Measurements from ENCODE around the gene CA12. TPM values are rescaled to one million over a fixed set of nuclear protein-coding genes. Genes with fewer than 3 reads are reported as not detected.

The CA12 gene
- total and polyA plus RNA-seq, 4 donors = 0.07 to 5.1 (median 1.5) TPM

GRCh38 chr15:63374686-63375520, 6.7 kb downstream of the CA12 start:
- no peaks in the 10 kb centered on the region for H3K4me1 ChIP-seq (ENCODE audit: control insufficient read depth in 4 of 4, insufficient read depth in 4 of 4, low read length in 3 of 4)
- DNase-seq (ENCODE audit: low spot score) = no peak
- H3K4me3 ChIP-seq (ENCODE audit: low read depth in 1 of 3, low read length in 3 of 3) = no peak overlapping the region
- H3K27me3 ChIP-seq (ENCODE audit: control insufficient read depth in 4 of 4, insufficient read depth in 4 of 4, low read length in 3 of 4) = no peaks in the 10 kb centered on the region
- 74% methylated on average over 11 of the region's 11 CpGs for WGBS
- TF ChIP-seq HNF4G (IDR thresholded peaks at IDR 0.05) (no peak), EGR1 (IDR thresholded peaks at IDR 0.05; ENCODE audit: low read depth in 2 of 2) (no peak), ATF3 (IDR thresholded peaks at IDR 0.05) (no peak), JUND (IDR thresholded peaks at IDR 0.05) (no peak), YY1 (IDR thresholded peaks at IDR 0.05) (no peak), RAD21 (IDR thresholded peaks at IDR 0.05) (no peak), NR2F2 (IDR thresholded peaks at IDR 0.05) (no peak), MAX (IDR thresholded peaks at IDR 0.05) (no peak), CTCF (IDR thresholded peaks at IDR 0.05; ENCODE audit: low read depth, low read length, missing input control) (no peak), TAF1 (conservative IDR thresholded peaks at IDR 0.05) (no peak), FOXA2 (IDR thresholded peaks at IDR 0.05) (no peak), HNF4A (conservative IDR thresholded peaks at IDR 0.05) (no peak), REST (IDR thresholded peaks at IDR 0.05) (no peak), ZBTB33 (IDR thresholded peaks at IDR 0.05) (no peak), GABPA (IDR thresholded peaks at IDR 0.05 in 1 of 2, conservative IDR thresholded peaks at IDR 0.05 in 1 of 2) (no peak), RXRA (IDR thresholded peaks at IDR 0.05) (no peak)
- H3K27ac ChIP-seq (ENCODE audit: low read depth in 1 of 2, low read length in 2 of 2) = no peak overlapping the region
- H3K36me3 ChIP-seq (ENCODE audit: control insufficient read depth in 4 of 4, insufficient read depth in 3 of 4, low read depth in 1 of 4, low read length in 3 of 4) = no peaks in the 10 kb centered on the region
- H3K9ac ChIP-seq (ENCODE audit: low read depth in 1 of 2, low read length in 2 of 2) = no peak overlapping the region
- H3K9me3 ChIP-seq (ENCODE audit: control insufficient read depth in 4 of 4, low read length in 3 of 4) = no peaks in the 10 kb centered on the region
